HepG2 (cell line): ENCODE data around the gene TELO2. TPM values are rescaled to one million over a fixed set of nuclear protein-coding genes. Genes with fewer than 3 reads are reported as not detected.

ENCODE experiments used
- ATAC-seq: fragments of 200-7000 bp; cut with Tn5 transposase; 3 replicates; pipeline ENCODE4 v1.9.1; 2020; ENCODE audit warnings: mild to moderate bottlenecking, moderate library complexity
- BruUV-seq: library from RNA; stranded (reverse); fragments of 400-500 nt; replicated peaks from 2 replicates; lab custom pipeline; 2021; lab: Mats Ljungman, UMichigan
- CTCF ChIA-PET: fragments of 300-600 bp; formaldehyde crosslinking; extraction: SDS; loops from one replicate; lab custom pipeline; 2021; ENCODE audit warnings: low total read pairs, inconsistent platforms, low intra/inter-chr PET ratio; lab: Yijun Ruan, JAX
- POLR2A ChIA-PET: fragments of 350-600 bp; sonication (Branson Sonifier 250); formaldehyde crosslinking; loops from one replicate; lab custom pipeline; 2020; ENCODE audit warnings: antibody characterized with exemption, inconsistent platforms; lab: Yijun Ruan, JAX
- DNase-seq: peaks from one replicate; pipeline ENCODE4 v3.0.0-alpha.2; 2015; ENCODE audit warnings: low spot score
- FAIRE-seq: peaks from 3 replicates; lab custom pipeline; 2011; peaks lifted over from hg19 to GRCh38; lab: Jason Lieb, UNC
- H2AFZ ChIP-seq: one replicate; pipeline ENCODE4 v1.6.1; 2011; ENCODE audit warnings: low read length, inconsistent platforms
- H3K27ac ChIP-seq: fragments of 300-600 bp; 3 replicates; pipeline ENCODE4 v1.8.0; 2011; ENCODE audit warnings: mixed run types, mild to moderate bottlenecking, mixed read lengths, low read length, inconsistent platforms; ENCODE audit not compliant: insufficient read depth; ENCODE audit errors: extremely low read length
- H3K27me3 ChIP-seq, 2 experiments: fragments of 200-600 bp in 1 of 2; 2 replicates in 1 of 2; 3 replicates in 1 of 2; pipeline versions ENCODE4 v1.6.0 to v1.8.0; 2011; ENCODE audit warnings: low read length in 2 of 2, mild to moderate bottlenecking in 2 of 2, moderate library complexity in 2 of 2, inconsistent platforms in 1 of 2; ENCODE audit not compliant: insufficient read depth in 2 of 2, control insufficient read depth in 1 of 2
- H3K36me3 ChIP-seq, 2 experiments: fragments of 200-600 bp in 1 of 2; replicated peaks in 1 of 2; 2 replicates in 1 of 2; 3 replicates in 1 of 2; pipeline versions ENCODE4 v1.5.1 to v1.8.0; 2011; ENCODE audit warnings: low read length in 2 of 2, inconsistent platforms in 1 of 2; ENCODE audit not compliant: insufficient read depth in 2 of 2, control insufficient read depth in 1 of 2
- H3K4me1 ChIP-seq: 2 replicates; pipeline ENCODE4 v1.5.1; 2012; ENCODE audit warnings: low read length, inconsistent platforms; ENCODE audit not compliant: insufficient read depth
- H3K4me2 ChIP-seq: 2 replicates; pipeline ENCODE4 v1.6.0; 2011; ENCODE audit warnings: low read depth, low read length, inconsistent platforms
- H3K4me3 ChIP-seq, 3 experiments: fragments of 200-600 bp in 1 of 3; sonication (generic), shearing (Covaris generic) in 1 of 3; replicated peaks in 1 of 3; 2 replicates each; pipeline ENCODE4 v1.5.1; 2011 to 2016; ENCODE audit warnings: low read length in 3 of 3, inconsistent platforms in 2 of 3, low read depth in 2 of 3, mild to moderate bottlenecking in 2 of 3, control low read depth in 1 of 3, mixed read lengths in 1 of 3; ENCODE audit not compliant: insufficient read depth in 1 of 3
- H3K79me2 ChIP-seq: one replicate; pipeline ENCODE4 v1.6.1; 2011; ENCODE audit warnings: low read length, inconsistent platforms; ENCODE audit not compliant: insufficient read depth
- H3K9ac ChIP-seq: 2 replicates; pipeline ENCODE4 v1.6.0; 2011; ENCODE audit warnings: mild to moderate bottlenecking, low read depth, low read length, inconsistent platforms; ENCODE audit not compliant: insufficient read depth
- H3K9me3 ChIP-seq: 2 replicates; pipeline ENCODE4 v1.5.1; 2012; ENCODE audit warnings: mild to moderate bottlenecking, low read length
- H4K20me1 ChIP-seq: 2 replicates; pipeline ENCODE4 v1.6.0; 2011; ENCODE audit warnings: inconsistent platforms, mild to moderate bottlenecking, low read length, moderate library complexity; ENCODE audit not compliant: insufficient read depth
- ZNF138 ChIP-seq: sonication (generic); formaldehyde crosslinking; IDR thresholded peaks from 2 replicates; pipeline ENCODE4 v1.5.0; 2020; ENCODE audit warnings: mild to moderate bottlenecking, low read depth, missing genetic modification reagents
- WGBS: methylation state at CpG from one replicate; pipeline ENCODE4 v1.1.6; 2017; ENCODE audit warnings: low lambda C conversion rate; 5-methylcytosine and 5-hydroxymethylcytosine counted together
- in situ Hi-C: cut with HindIII; loops from 2 replicates; pipeline ENCODE4 v1.10.0; 2017; ENCODE audit warnings: low pct_unique_long_range_greater_than_20kb; ENCODE audit not compliant: extremely low pct_ligation_motif_present
- intact Hi-C: fragments of 100-400 bp; cut with micrococcal nuclease; formaldehyde crosslinking; loops from one replicate; pipeline ENCODE4 v1.10.0; 2022; ENCODE audit not compliant: unreplicated experiment
- polyA plus RNA-seq, 8 experiments: library from polyadenylated mRNA; depleted of rRNA in 3 of 8; stranded (reverse) in 7 of 8; unstranded in 1 of 8; fragments of >200 nt; fragmentation: Illumina TruSeq in 4 of 8; extraction: Trizol in 4 of 8; gene quantifications; 2 replicates each; pipeline versions ENCODE4 v1.2.1 to v1.2.3, GENCODE V29; 2011 to 2016; ENCODE audit warnings: low read depth in 4 of 8, missing spikeins in 1 of 8, mixed read lengths in 1 of 8; ENCODE audit not compliant: insufficient read depth in 1 of 8
- total RNA-seq, 5 experiments: library from RNA; depleted of rRNA; stranded (reverse); fragments of >200 nt; fragmentation: Illumina TruSeq; extraction: Trizol; gene quantifications; 2 replicates each; pipeline ENCODE4 v1.2.3, GENCODE V29; 2016; ENCODE audit warnings: low read depth in 1 of 5
- TF ChIP-seq, protein P1 (sequence below): sonication (generic); formaldehyde crosslinking; IDR thresholded peaks from 2 replicates; pipeline ENCODE4 v1.9.0; 2022; ENCODE audit warnings: missing genetic modification reagents, mild to moderate bottlenecking, borderline replicate concordance
- TF ChIP-seq, protein P2 (sequence below): sonication (generic); formaldehyde crosslinking; IDR thresholded peaks from 2 replicates; pipeline ENCODE4 v1.4.0; 2020; ENCODE audit warnings: missing genetic modification reagents
- TF ChIP-seq, protein P3 (sequence below): sonication (generic); formaldehyde crosslinking; IDR thresholded peaks from 2 replicates; pipeline ENCODE4 v1.4.0; 2020; ENCODE audit warnings: mild to moderate bottlenecking, missing genetic modification reagents
- TF ChIP-seq, protein P4 (sequence below): sonication (generic); formaldehyde crosslinking; IDR thresholded peaks from 2 replicates; pipeline ENCODE4 v1.4.0; 2020; ENCODE audit warnings: missing genetic modification reagents, borderline replicate concordance

TELO2 gene
- total and polyA plus RNA-seq, 2 of the 13 experiments (the other 11 are each of a cell fraction or from before 2014, with no cell fraction given): 10.1 to 17.9 TPM

DNA sequence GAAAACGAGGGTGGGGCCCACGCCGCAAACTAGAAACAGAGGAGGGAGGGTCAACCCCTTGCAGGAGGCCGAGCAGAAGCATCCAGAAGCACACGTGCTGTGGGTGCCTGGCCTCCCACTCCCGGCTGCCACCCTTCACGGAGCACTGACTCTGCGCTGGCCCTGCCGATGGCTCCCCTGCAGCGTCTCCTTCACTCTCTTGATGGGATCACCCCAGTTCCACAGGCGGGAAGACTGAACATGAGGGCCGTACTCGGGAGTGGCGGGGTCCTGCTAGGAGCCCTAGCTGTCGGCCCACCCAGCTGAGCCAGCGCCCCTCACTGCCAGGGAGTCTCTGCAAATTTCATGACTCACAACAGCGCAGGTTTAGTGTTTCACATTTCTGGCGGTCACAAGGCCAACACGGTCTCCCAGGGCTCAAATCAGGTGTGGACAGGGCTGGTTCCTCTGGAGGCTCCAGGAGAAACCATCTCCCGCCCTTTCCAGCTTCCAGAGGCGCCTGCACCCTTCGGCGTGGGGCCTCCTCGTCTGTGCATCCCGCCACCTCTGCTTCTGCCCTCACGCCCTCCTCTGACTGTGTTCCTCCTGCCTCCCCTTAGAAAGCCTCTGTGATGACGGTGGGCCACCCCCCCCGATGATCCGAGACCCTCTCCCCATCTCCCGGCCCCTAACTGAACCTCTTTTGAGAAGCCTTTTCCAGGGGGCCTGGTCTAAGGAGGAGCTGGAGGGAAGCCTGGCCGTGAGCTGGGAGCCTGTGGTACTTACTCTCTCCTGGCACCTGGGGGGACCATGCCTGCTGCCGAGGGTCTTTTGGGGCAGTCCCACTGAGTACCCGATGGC, 6.4 kb upstream of the TELO2 start:
- no peak overlapping the region for H2AFZ ChIP-seq
- ATAC-seq: peak; percentile 22
- H3K9me3 ChIP-seq: no peaks in the 10 kb centered on the region
- peaks cover 17% of the 10 kb centered on the region for H3K4me1 ChIP-seq
- WGBS: 39% methylated on average over 19 of the region's 33 CpGs
- no peak for TF ChIP-seq ZNF138
- TF ChIP-seq, protein P1, sequence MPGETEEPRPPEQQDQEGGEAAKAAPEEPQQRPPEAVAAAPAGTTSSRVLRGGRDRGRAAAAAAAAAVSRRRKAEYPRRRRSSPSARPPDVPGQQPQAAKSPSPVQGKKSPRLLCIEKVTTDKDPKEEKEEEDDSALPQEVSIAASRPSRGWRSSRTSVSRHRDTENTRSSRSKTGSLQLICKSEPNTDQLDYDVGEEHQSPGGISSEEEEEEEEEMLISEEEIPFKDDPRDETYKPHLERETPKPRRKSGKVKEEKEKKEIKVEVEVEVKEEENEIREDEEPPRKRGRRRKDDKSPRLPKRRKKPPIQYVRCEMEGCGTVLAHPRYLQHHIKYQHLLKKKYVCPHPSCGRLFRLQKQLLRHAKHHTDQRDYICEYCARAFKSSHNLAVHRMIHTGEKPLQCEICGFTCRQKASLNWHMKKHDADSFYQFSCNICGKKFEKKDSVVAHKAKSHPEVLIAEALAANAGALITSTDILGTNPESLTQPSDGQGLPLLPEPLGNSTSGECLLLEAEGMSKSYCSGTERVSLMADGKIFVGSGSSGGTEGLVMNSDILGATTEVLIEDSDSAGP (CRISPR knock-in tag): 0 out of 2 replicates have a peak, but pooled peaks have one; percentile 27
- TF ChIP-seq, protein P2, sequence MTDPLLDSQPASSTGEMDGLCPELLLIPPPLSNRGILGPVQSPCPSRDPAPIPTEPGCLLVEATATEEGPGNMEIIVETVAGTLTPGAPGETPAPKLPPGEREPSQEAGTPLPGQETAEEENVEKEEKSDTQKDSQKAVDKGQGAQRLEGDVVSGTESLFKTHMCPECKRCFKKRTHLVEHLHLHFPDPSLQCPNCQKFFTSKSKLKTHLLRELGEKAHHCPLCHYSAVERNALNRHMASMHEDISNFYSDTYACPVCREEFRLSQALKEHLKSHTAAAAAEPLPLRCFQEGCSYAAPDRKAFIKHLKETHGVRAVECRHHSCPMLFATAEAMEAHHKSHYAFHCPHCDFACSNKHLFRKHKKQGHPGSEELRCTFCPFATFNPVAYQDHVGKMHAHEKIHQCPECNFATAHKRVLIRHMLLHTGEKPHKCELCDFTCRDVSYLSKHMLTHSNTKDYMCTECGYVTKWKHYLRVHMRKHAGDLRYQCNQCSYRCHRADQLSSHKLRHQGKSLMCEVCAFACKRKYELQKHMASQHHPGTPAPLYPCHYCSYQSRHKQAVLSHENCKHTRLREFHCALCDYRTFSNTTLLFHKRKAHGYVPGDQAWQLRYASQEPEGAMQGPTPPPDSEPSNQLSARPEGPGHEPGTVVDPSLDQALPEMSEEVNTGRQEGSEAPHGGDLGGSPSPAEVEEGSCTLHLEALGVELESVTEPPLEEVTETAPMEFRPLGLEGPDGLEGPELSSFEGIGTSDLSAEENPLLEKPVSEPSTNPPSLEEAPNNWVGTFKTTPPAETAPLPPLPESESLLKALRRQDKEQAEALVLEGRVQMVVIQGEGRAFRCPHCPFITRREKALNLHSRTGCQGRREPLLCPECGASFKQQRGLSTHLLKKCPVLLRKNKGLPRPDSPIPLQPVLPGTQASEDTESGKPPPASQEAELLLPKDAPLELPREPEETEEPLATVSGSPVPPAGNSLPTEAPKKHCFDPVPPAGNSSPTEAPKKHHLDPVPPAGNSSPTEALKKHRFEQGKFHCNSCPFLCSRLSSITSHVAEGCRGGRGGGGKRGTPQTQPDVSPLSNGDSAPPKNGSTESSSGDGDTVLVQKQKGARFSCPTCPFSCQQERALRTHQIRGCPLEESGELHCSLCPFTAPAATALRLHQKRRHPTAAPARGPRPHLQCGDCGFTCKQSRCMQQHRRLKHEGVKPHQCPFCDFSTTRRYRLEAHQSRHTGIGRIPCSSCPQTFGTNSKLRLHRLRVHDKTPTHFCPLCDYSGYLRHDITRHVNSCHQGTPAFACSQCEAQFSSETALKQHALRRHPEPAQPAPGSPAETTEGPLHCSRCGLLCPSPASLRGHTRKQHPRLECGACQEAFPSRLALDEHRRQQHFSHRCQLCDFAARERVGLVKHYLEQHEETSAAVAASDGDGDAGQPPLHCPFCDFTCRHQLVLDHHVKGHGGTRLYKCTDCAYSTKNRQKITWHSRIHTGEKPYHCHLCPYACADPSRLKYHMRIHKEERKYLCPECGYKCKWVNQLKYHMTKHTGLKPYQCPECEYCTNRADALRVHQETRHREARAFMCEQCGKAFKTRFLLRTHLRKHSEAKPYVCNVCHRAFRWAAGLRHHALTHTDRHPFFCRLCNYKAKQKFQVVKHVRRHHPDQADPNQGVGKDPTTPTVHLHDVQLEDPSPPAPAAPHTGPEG: no peak
- TF ChIP-seq, protein P3, sequence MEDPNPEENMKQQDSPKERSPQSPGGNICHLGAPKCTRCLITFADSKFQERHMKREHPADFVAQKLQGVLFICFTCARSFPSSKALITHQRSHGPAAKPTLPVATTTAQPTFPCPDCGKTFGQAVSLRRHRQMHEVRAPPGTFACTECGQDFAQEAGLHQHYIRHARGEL: no peak
- TF ChIP-seq, protein P4, sequence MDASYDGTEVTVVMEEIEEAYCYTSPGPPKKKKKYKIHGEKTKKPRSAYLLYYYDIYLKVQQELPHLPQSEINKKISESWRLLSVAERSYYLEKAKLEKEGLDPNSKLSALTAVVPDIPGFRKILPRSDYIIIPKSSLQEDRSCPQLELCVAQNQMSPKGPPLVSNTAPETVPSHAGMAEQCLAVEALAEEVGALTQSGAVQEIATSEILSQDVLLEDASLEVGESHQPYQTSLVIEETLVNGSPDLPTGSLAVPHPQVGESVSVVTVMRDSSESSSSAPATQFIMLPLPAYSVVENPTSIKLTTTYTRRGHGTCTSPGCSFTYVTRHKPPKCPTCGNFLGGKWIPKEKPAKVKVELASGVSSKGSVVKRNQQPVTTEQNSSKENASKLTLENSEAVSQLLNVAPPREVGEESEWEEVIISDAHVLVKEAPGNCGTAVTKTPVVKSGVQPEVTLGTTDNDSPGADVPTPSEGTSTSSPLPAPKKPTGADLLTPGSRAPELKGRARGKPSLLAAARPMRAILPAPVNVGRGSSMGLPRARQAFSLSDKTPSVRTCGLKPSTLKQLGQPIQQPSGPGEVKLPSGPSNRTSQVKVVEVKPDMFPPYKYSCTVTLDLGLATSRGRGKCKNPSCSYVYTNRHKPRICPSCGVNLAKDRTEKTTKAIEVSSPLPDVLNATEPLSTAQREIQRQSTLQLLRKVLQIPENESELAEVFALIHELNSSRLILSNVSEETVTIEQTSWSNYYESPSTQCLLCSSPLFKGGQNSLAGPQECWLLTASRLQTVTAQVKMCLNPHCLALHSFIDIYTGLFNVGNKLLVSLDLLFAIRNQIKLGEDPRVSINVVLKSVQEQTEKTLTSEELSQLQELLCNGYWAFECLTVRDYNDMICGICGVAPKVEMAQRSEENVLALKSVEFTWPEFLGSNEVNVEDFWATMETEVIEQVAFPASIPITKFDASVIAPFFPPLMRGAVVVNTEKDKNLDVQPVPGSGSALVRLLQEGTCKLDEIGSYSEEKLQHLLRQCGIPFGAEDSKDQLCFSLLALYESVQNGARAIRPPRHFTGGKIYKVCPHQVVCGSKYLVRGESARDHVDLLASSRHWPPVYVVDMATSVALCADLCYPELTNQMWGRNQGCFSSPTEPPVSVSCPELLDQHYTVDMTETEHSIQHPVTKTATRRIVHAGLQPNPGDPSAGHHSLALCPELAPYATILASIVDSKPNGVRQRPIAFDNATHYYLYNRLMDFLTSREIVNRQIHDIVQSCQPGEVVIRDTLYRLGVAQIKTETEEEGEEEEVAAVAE: no peak
- H3K9ac ChIP-seq: peak overlapping the region; percentile 34; the same call in 1 of the 2 replicates
- H3K79me2 ChIP-seq: no peaks in the 10 kb centered on the region
- ChIA-PET POLR2A (interaction anchor here (0.7 kb wide), 1 partner anchor 9 kb away, joined by 4 read pairs; no protein-coding TSS in a partner anchor), CTCF (no interaction called here)
- peaks cover 8 to 55% of the 10 kb centered on the region in 2 experiments for H3K27me3 ChIP-seq
- in situ Hi-C loops: no loop called here
- H3K27ac ChIP-seq: no peak overlapping the region
- H4K20me1 ChIP-seq: no peaks in the 10 kb centered on the region
- no TSS peak for BruUV-seq
- DNase-seq: no peak
- no peak for FAIRE-seq
- H3K4me3 ChIP-seq: peak overlapping the region in 1 of 3 experiments; percentile 3; a peak in 1 of 6 replicates
- H3K4me2 ChIP-seq: peak overlapping the region; percentile 7; the same call in 1 of the 2 replicates
- intact Hi-C loops: no loop called here
- H3K36me3 ChIP-seq: no peaks in the 10 kb centered on the region
